Activated CD4-positive, alpha-beta memory T cell treated with anti-CD3 and anti-CD28 coated beads, Interleukin-2, amount 10 ng/mL, durations not matched to agents 7 days and 5 days (primary cell): Measurements from ENCODE around the gene SERINC5. TPM values are rescaled to one million over a fixed set of nuclear protein-coding genes. Genes with fewer than 3 reads are reported as not detected.
"Not testable (repeated sequence)": the region's sequence is repeated elsewhere in the genome, so short reads cannot be mapped to it uniquely, and the experiment has no call there.

Experiments
- CTCF ChIA-PET: fragments of 350-600 bp; sonication (Branson Sonifier 250); formaldehyde crosslinking; loops from one replicate; lab custom pipeline; 2021; ENCODE audit warnings: antibody characterized with exemption, inconsistent platforms; lab: Charles Lee
- POLR2A ChIA-PET: fragments of 350-600 bp; sonication (Branson Sonifier 250); formaldehyde crosslinking; loops from one replicate; lab custom pipeline; 2021; ENCODE audit warnings: antibody characterized with exemption; lab: Charles Lee
- DNase-seq: peaks from one replicate; pipeline ENCODE4 v3.0.0-alpha.2; 2020
- H3K27ac Mint-ChIP-seq: one replicate; pipeline ENCODE4 v1.8.0; 2021; ENCODE audit warnings: mild to moderate bottlenecking, mixed read lengths
- H3K27me3 Mint-ChIP-seq: one replicate; pipeline ENCODE4 v1.8.0; 2021; ENCODE audit warnings: mixed read lengths
- H3K36me3 Mint-ChIP-seq: one replicate; pipeline ENCODE4 v1.8.0; 2021; ENCODE audit warnings: low read depth, mixed read lengths
- H3K4me1 Mint-ChIP-seq: one replicate; pipeline ENCODE4 v1.8.0; 2021; ENCODE audit warnings: mixed read lengths
- H3K4me3 Mint-ChIP-seq: one replicate; pipeline ENCODE4 v1.8.0; 2021; ENCODE audit warnings: mild to moderate bottlenecking, mixed read lengths
- H3K9me3 Mint-ChIP-seq: one replicate; pipeline ENCODE4 v1.8.0; 2021; ENCODE audit warnings: mixed read lengths
- total RNA-seq, 2 experiments: library from RNA; stranded (reverse); gene quantifications; one replicate each; pipeline ENCODE4 v1.2.3, GENCODE V29; 2021

Gene SERINC5
- total RNA-seq, 2 experiments from 2014 or later = 59.1 to 60.6 TPM

DNA sequence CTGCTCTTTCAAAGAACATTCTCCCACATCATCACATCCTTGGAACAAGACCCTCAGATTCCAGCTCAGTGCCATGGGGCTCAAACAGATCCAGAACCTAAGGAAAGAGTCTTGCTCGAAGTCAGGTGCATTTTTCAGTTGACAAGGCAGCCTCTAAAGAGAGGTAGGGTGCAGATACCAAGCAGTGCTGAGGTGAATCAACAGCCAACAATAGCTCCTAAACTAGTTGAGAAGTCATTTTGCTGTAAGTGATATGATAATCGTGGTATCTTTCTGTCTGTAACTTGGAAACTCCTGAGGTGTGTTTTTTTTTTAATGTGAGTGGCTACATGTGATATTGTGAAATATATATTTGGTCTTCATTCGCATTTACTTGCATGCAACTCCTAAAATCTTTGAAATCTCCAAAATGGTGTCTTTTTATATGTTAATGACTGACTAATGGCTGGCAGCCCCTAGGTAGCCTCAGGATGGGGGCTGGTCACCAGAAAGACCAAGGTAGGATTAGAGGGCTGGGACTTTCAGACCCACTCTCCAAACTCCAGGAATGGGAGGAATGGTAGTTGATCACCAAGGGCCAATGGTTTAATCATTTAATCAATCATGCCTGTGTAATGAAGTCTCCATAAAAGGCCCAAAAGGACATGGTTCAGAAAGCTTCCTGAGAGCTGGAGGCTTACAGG is 96.6 kb downstream of the SERINC5 start:
- peaks cover 90% of the 10 kb centered on the region for H3K36me3 Mint-ChIP-seq
- POLR2A ChIA-PET = interaction anchor here (1.3 kb wide), 1 partner anchor 17 kb away, joined by 3 read pairs; no protein-coding TSS in a partner anchor

DNA sequence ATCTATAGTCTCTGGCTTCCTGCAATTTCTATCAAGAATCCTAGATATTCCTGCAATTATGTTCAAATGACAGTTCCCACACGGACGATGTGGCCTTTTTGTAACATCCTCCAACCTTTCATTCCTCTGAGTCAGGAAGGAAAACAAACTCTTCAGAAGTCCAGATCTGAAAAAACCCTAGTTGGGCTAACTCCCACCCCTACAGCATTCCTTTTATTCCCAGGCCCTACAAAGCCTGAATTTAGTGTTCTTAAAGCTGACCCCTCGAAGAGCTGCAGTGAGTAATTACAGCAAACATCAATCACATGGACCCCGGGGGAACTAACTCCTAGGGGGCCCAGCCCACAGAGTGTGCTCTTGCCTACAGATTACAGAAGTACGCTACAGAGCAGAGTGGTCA is 99.7 kb downstream of the SERINC5 start:
- Mint-ChIP-seq H3K27me3 (no peaks in the 10 kb centered on the region), H3K9me3 (no peaks in the 10 kb centered on the region), H3K4me1 (peaks cover 36% of the 10 kb centered on the region), H3K4me3 (no peak overlapping the region), H3K36me3 (peaks cover 84% of the 10 kb centered on the region), H3K27ac (no peak overlapping the region)
- DNase-seq = no peak
- ChIA-PET POLR2A (interaction anchor here (1.2 kb wide), 1 partner anchor 20 kb away, joined by 5 read pairs; no protein-coding TSS in a partner anchor), CTCF (interaction anchor here (1.5 to 1.7 kb wide), 2 partner anchors 64 to 152 kb away, joined by 3 to 4 read pairs; no protein-coding TSS in a partner anchor)

More for the DNA sequence above, 96.6 kb downstream of the SERINC5 start:
- Mint-ChIP-seq H3K27me3 (no peaks in the 10 kb centered on the region), H3K27ac (no peak overlapping the region), H3K9me3 (no peaks in the 10 kb centered on the region), H3K4me3 (no peak overlapping the region), H3K4me1 (peaks cover 7% of the 10 kb centered on the region)
- CTCF ChIA-PET = interaction anchor here (2.3 kb wide), 1 partner anchor 68 kb away, joined by 13 read pairs; no protein-coding TSS in a partner anchor
- no peak for DNase-seq

DNA sequence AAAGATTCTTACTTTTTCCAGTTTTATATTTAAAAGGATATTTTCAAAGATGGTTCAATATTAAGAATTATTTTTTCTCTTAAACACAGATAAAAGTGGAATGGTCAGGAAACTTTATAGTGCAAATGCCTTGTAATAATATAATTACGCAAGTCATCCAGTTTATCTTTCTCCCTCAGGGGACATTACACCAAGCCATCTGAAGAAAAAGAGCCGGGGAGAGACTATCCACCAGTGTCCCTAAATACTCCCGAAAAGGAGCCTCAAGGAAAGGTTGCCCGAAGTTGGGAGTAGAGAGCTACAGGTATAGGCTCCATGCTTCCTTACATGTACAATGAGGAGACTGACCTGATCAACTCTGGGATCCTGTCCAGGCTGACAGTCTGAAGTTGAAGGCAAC is 101.1 kb downstream of the SERINC5 start:
- Mint-ChIP-seq H3K4me1 (peaks cover 47% of the 10 kb centered on the region), H3K4me3 (no peak overlapping the region), H3K27ac (peak overlapping the region; percentile 34), H3K36me3 (peaks cover 87% of the 10 kb centered on the region), H3K9me3 (no peaks in the 10 kb centered on the region), H3K27me3 (no peaks in the 10 kb centered on the region)
- CTCF ChIA-PET = no interaction called here
- DNase-seq = no peak
- POLR2A ChIA-PET = interaction anchor here (1.7 kb wide), 1 partner anchor 32 kb away, joined by 5 read pairs; no protein-coding TSS in a partner anchor

DNA sequence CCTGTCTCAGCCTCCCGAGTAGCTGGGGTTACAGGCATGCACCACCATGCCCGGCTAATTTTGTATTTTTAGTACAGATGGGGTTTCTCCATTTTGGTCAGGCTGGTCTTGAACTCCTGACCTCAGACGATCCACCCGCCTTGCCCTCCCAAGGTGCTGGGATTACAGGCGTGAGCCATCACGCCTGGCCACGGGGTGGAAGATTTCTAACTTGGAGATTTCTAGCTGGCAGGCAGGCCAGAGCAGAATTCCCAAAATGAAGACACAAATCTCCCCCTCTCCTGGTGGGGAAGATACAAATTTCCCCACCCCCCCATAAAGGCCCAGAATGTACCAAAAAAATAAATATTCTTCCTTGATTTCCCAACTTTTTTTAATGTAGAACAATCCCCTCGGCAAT is 101.6 kb downstream of the SERINC5 start:
- H3K4me3 Mint-ChIP-seq, DNase-seq, H3K9me3 Mint-ChIP-seq, H3K27me3 Mint-ChIP-seq: not testable (repeated sequence)
- Mint-ChIP-seq H3K27ac (peak overlapping the region; percentile 71), H3K36me3 (peaks cover 85% of the 10 kb centered on the region), H3K4me1 (peaks cover 47% of the 10 kb centered on the region)
- CTCF ChIA-PET = interaction anchor here (0.7 kb wide), 1 partner anchor 21 kb away, joined by 3 read pairs; no protein-coding TSS in a partner anchor
- POLR2A ChIA-PET = interaction anchor here (1.1 to 1.7 kb wide), 2 partner anchors 33 to 38 kb away, joined by 4 to 5 read pairs; no protein-coding TSS in a partner anchor

DNA sequence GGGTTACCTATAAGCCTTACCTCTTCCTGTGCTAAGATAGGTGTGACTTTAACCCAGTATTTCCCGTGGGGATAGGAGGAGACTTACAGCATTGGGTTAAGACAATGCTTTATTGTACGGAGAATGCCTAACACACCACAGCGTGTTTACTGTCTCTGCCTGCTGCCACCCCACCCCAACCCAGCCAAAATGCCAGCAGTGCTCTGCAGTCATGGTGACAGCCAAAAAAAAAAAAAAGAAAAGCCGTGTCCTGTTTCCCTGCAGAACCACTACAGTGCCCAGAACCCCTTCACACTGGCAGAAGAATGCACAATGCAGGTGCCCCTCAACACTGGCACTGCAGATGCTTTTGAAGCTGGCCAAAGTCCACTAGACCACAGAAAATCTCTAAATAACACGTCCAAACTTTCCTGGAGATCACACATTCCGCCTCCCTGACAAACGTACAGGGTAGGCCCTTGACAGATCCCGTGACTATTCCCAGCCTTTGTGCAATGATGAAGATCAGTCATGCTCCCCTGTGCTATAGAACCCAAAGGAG is 102.2 kb downstream of the SERINC5 start:
- POLR2A ChIA-PET = interaction anchor here (0.7 to 2.4 kb wide), 7 partner anchors 29 to 1168 kb away, joined by 4 to 19 read pairs (median 5); partner anchors contain the start of gene SERINC5
- CTCF ChIA-PET = interaction anchor here (0.7 to 1.5 kb wide), 3 partner anchors 17 to 28 kb away, joined by 3 to 4 read pairs (median 3); no protein-coding TSS in a partner anchor
- Mint-ChIP-seq H3K4me1 (peaks cover 47% of the 10 kb centered on the region), H3K27me3 (no peaks in the 10 kb centered on the region), H3K4me3 (no peak overlapping the region), H3K27ac (peak overlapping the region; percentile 71), H3K9me3 (no peaks in the 10 kb centered on the region), H3K36me3 (peaks cover 82% of the 10 kb centered on the region)
- no peak for DNase-seq

DNA sequence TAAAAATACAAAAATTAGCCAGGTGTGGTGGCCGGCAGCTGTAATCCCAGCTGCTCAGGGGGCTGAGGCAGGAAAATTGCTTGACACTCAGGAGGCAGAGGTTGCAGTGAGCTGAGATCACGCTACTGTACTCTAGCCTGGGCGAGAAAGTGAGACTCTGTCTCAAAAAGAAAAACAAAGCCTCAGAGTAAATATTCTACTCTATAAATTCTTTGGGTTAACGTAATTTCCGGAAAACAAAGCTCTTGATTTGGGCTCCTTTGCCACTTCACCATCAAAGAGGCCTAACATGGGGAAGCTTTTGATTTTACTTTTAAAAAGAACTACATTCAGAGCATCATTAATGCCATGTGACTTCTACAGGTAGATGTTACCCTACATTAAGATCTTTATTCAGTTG is 103.1 kb downstream of the SERINC5 start:
- Mint-ChIP-seq H3K27ac (peak overlapping the region; percentile 71), H3K9me3 (no peaks in the 10 kb centered on the region), H3K4me3 (no peak overlapping the region), H3K36me3 (peaks cover 75% of the 10 kb centered on the region), H3K27me3 (no peaks in the 10 kb centered on the region), H3K4me1 (peaks cover 48% of the 10 kb centered on the region)
- ChIA-PET CTCF (interaction anchor here (0.8 to 1.5 kb wide), 4 partner anchors 16 to 155 kb away, joined by 3 to 4 read pairs (median 4); no protein-coding TSS in a partner anchor), POLR2A (interaction anchor here (0.8 to 3.9 kb wide), 6 partner anchors 12 to 103 kb away, joined by 4 to 27 read pairs (median 6); partner anchors contain the start of gene SERINC5)
- no peak for DNase-seq

DNA sequence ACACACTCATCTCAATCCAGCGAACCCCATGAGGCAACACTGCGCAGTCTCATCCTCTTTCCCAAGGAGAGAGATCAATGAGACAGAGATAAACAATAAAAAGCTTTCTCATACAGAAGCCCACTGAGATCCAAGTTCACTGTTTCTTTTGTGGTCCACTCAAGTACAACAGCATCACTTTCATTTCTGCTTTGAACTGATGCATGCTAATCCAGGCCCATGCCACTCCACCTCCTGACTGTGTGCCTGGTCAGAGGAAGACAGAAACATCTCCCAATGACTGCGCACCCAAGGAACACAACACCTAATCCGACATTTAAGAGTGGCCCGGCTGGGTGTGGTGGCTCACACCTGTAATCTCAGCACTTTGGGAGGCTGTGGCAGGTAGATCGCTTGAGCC is 104.0 kb downstream of the SERINC5 start:
- Mint-ChIP-seq H3K4me3 (no peak overlapping the region), H3K27ac (peak overlapping the region; percentile 58), H3K4me1 (peaks cover 52% of the 10 kb centered on the region)

DNA sequence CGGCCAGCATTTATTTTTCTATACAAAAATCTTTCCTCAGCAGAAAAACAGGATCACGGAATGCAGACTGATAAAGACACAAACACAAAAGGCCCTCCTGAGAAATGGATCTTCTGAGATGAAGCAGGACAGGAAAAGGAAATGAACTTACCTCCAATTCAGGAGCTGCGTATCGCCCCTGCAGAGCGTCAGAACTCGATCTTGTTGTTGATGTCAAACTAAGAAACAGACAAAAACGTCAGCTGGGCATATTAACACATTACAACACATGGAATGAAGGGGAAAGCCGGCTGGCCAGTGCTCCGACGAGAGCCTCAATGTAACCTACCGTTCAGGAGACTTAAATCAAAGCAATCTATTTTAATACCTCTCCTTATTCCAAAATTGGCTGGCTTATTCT is 105.1 kb downstream of the SERINC5 start:
- Mint-ChIP-seq H3K9me3 (no peaks in the 10 kb centered on the region), H3K4me1 (peaks cover 53% of the 10 kb centered on the region), H3K36me3 (peaks cover 74% of the 10 kb centered on the region), H3K27me3 (no peaks in the 10 kb centered on the region), H3K4me3 (no peak overlapping the region), H3K27ac (peak overlapping the region; percentile 49)
- no peak for DNase-seq
- POLR2A ChIA-PET = interaction anchor here (1.4 to 3.9 kb wide), 3 partner anchors 10 to 38 kb away, joined by 3 to 27 read pairs (median 4); no protein-coding TSS in a partner anchor
- CTCF ChIA-PET = no interaction called here

More for the DNA sequence above, 104.0 kb downstream of the SERINC5 start:
- Mint-ChIP-seq H3K9me3 (no peaks in the 10 kb centered on the region), H3K27me3 (no peaks in the 10 kb centered on the region), H3K36me3 (peaks cover 73% of the 10 kb centered on the region)
- DNase-seq = no peak
- ChIA-PET CTCF (interaction anchor here (1.4 to 1.5 kb wide), 2 partner anchors 15 to 30 kb away, joined by 3 to 4 read pairs; no protein-coding TSS in a partner anchor), POLR2A (interaction anchor here (0.7 to 3.9 kb wide), 5 partner anchors 11 to 104 kb away, joined by 3 to 27 read pairs (median 4); partner anchors contain the start of gene SERINC5)

DNA sequence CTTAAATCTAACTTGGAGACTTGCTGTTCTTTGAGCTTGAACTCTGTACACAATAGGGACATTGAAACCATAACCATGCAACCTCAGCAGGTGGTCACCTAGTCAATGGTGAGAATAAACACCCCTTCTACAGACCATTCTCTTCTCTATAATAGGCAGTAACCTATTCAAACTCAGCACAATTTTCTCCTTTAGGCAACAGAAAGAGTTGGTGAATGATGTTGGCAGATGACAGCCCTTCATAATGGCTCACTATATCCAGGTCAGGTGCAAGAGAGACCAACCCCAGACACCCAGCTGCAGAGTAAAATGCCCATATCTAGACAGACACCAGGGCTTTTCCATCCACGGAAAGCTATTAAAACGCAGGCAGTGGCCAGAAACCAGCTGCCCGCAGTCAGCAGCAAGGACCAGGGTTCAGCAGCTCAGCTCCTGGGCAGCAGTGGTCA is 106.7 kb downstream of the SERINC5 start:
- no peak overlapping the region for H3K4me3 Mint-ChIP-seq
- peaks cover 75% of the 10 kb centered on the region for H3K36me3 Mint-ChIP-seq
- ChIA-PET POLR2A (interaction anchor here (5.0 kb wide), 1 partner anchor 13 kb away, joined by 20 read pairs; no protein-coding TSS in a partner anchor), CTCF (no interaction called here)
- DNase-seq = no peak
- no peaks in the 10 kb centered on the region for H3K27me3 Mint-ChIP-seq
- H3K4me1 Mint-ChIP-seq = peaks cover 53% of the 10 kb centered on the region
- no peak overlapping the region for H3K27ac Mint-ChIP-seq
- H3K9me3 Mint-ChIP-seq = no peaks in the 10 kb centered on the region

DNA sequence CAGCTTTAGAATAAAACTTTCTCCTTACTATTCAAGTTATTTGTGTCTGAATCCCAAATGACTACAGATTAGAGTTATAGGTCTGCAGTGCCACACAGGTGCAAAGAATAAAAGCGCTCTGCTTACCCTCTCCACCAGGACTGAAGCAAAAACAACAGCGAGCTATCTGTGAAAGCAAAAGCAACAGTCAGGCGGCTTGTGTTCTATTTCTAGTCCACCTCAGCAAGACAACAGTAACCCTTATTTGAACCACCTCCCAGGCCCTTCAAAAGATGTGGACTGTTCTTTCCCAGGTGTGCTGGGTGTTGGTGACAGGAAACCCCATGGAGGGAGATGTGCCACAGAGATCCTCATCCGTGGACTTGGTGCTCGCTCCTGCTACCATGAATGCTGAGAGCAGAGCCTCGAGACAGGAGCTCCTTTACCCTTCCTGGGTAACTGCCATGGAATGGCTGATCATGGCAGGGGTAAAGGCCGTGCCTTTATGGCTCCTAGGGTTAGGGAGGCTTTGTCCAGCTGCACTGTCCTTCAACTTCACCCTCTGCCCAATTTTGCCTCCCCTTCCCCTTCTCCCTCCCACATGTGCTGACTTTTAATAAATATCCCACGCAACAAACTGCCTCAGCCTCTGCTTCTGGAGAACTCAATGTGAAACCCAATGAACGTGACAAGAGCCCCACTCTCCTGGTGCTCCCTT is 108.6 kb downstream of the SERINC5 start:
- Mint-ChIP-seq H3K4me1 (peaks cover 52% of the 10 kb centered on the region), H3K9me3 (no peaks in the 10 kb centered on the region), H3K4me3 (no peak overlapping the region), H3K36me3 (peaks cover 82% of the 10 kb centered on the region), H3K27ac (peak overlapping the region; percentile 66), H3K27me3 (no peaks in the 10 kb centered on the region)
- ChIA-PET POLR2A (interaction anchor here (0.6 to 5.0 kb wide), 3 partner anchors 11 to 109 kb away, joined by 3 to 20 read pairs (median 9); partner anchors contain the start of gene SERINC5), CTCF (interaction anchor here (0.7 to 1.0 kb wide), 3 partner anchors 11 to 162 kb away, joined by 3 to 5 read pairs (median 3); no protein-coding TSS in a partner anchor)
- no peak for DNase-seq

DNA sequence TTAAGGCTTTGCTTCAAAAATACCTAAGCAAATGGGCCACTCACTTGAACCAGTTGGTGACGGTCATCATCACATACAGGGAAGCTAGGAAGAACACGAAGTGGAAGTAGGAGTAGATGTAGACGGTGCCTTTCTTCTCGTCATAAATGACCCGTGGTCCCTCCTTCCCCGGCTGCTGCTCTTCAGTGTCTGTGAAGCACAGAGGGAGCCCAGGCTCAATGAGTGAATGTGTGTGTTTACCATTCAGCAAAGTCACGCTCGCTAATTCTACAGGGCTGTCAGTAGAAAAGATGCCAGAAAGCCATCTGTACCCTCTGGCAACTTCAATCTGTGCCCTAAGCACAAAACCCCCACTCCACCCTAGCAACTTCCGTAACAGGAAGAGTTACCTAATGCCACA is 109.8 kb downstream of the SERINC5 start:
- Mint-ChIP-seq H3K27ac (no peak overlapping the region), H3K36me3 (peaks cover 82% of the 10 kb centered on the region), H3K4me1 (peaks cover 52% of the 10 kb centered on the region), H3K9me3 (no peaks in the 10 kb centered on the region), H3K4me3 (no peak overlapping the region), H3K27me3 (no peaks in the 10 kb centered on the region)
- DNase-seq = no peak
- CTCF ChIA-PET = no interaction called here
- POLR2A ChIA-PET = interaction anchor here (2.3 to 5.0 kb wide), 2 partner anchors 10 to 110 kb away, joined by 9 to 20 read pairs; partner anchors contain the start of gene SERINC5

DNA sequence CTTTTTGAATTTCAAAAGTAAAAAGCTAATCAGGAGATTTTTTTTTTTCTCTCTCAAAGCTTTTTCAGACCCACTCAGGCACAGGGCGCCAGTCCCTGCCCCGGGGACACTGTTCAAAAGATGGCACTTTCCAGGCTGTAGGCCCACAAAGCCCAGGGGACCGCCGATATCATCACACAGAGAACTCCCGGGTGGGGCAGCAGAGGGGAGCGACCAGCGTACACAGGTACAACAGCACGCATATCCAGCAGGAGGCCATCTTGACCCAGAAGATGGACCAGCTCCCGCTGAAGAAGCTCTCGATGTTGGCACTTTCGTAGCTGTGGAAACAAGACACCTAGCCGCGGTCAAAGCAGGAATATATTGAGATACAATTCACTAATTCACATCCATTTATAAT is 112.4 kb downstream of the SERINC5 start:
- Mint-ChIP-seq H3K9me3 (no peaks in the 10 kb centered on the region), H3K27ac (no peak overlapping the region), H3K4me3 (no peak overlapping the region), H3K4me1 (peaks cover 65% of the 10 kb centered on the region), H3K36me3 (peaks cover 79% of the 10 kb centered on the region), H3K27me3 (no peaks in the 10 kb centered on the region)
- ChIA-PET POLR2A (interaction anchor here (4.5 to 6.9 kb wide), 2 partner anchors 8 to 49 kb away, joined by 27 to 41 read pairs; no protein-coding TSS in a partner anchor), CTCF (no interaction called here)
- no peak for DNase-seq
